Measurements from ENCODE around the gene GALNT18. TPM values are rescaled to one million over a fixed set of nuclear protein-coding genes. Genes with fewer than 3 reads are reported as not detected.
A peak's percentile ranks its signal among the peaks of the same experiment; 100 is the strongest.

The GALNT18 gene
- total RNA-seq, 1 donor from 2014 or later, result 22.9 TPM

- DNase-seq (ENCODE audit: missing footprints), result no peak
- no peak for ATAC-seq
- intact Hi-C loops (cut with DNase I), result no loop called here
These were observed 47.2 kb downstream of the GALNT18 start for GRCh38 chr11:11574373-11575287.

- intact Hi-C loops (cut with DNase I), result no loop called here
- ATAC-seq (no peak), DNase-seq (ENCODE audit: missing footprints) (no peak)
These were observed 49.4 kb downstream of the GALNT18 start for GRCh38 chr11:11572386-11572785.

- no peak for ATAC-seq
- no peak for DNase-seq (ENCODE audit: missing footprints)
- intact Hi-C loops (cut with DNase I), result no loop called here
These were observed 49.9 kb downstream of the GALNT18 start for GRCh38 chr11:11571893-11572292.

GRCh38 chr11:11570823-11571222, 51.0 kb downstream of the GALNT18 start:
- no peak for ATAC-seq
- no peak for DNase-seq (ENCODE audit: missing footprints)
- intact Hi-C loops (cut with DNase I), result no loop called here

GRCh38 chr11:11569936-11570491, 51.8 kb downstream of the GALNT18 start:
- intact Hi-C loops (cut with DNase I), result no loop called here
- ATAC-seq, result peak; percentile 85

GRCh38 chr11:11568651-11569229, 53.1 kb downstream of the GALNT18 start:
- intact Hi-C loops (cut with DNase I), result no loop called here
- DNase-seq (ENCODE audit: missing footprints) (no peak), ATAC-seq (no peak)

More at GRCh38 chr11:11569936-11570491, 51.8 kb downstream of the GALNT18 start:
- DNase-seq (ENCODE audit: missing footprints), result peak; percentile 68

GRCh38 chr11:11567936-11568650, 53.7 kb downstream of the GALNT18 start:
- DNase-seq (ENCODE audit: missing footprints), result no peak
- no peak for ATAC-seq

GRCh38 chr11:11565636-11566035, 56.2 kb downstream of the GALNT18 start:
- intact Hi-C loops (cut with DNase I), result no loop called here
- no peak for ATAC-seq
- DNase-seq (ENCODE audit: missing footprints), result no peak

More at GRCh38 chr11:11567936-11568650, 53.7 kb downstream of the GALNT18 start:
- intact Hi-C loops (cut with DNase I), result no loop called here

- intact Hi-C loops (cut with DNase I), result no loop called here
- DNase-seq (ENCODE audit: missing footprints) (no peak), ATAC-seq (no peak)
These were observed 58.4 kb downstream of the GALNT18 start for GRCh38 chr11:11563200-11563975.

GRCh38 chr11:11561991-11562390, 59.8 kb downstream of the GALNT18 start:
- no peak for ATAC-seq

GRCh38 chr11:11558826-11559225, 63.0 kb downstream of the GALNT18 start:
- DNase-seq (ENCODE audit: missing footprints) (no peak), ATAC-seq (no peak)
- intact Hi-C loops (cut with DNase I), result no loop called here

More at GRCh38 chr11:11561991-11562390, 59.8 kb downstream of the GALNT18 start:
- DNase-seq (ENCODE audit: missing footprints), result no peak
- intact Hi-C loops (cut with DNase I), result no loop called here

GRCh38 chr11:11558396-11558795, 63.4 kb downstream of the GALNT18 start:
- intact Hi-C loops (cut with DNase I), result no loop called here
- ATAC-seq, result no peak
- DNase-seq (ENCODE audit: missing footprints), result no peak

GRCh38 chr11:11555208-11555607, 66.6 kb downstream of the GALNT18 start:
- intact Hi-C loops (cut with DNase I), result no loop called here
- no peak for DNase-seq (ENCODE audit: missing footprints)
- no peak for ATAC-seq

- DNase-seq (ENCODE audit: missing footprints), result no peak
- intact Hi-C loops (cut with DNase I), result no loop called here
- no peak for ATAC-seq
These were observed 68.2 kb downstream of the GALNT18 start for GRCh38 chr11:11553573-11553972.

GRCh38 chr11:11552529-11553087, 69.2 kb downstream of the GALNT18 start:
- intact Hi-C loops (cut with DNase I), result no loop called here
- DNase-seq (ENCODE audit: missing footprints) (no peak), ATAC-seq (no peak)

- ATAC-seq, result no peak
- DNase-seq (ENCODE audit: missing footprints), result no peak
- intact Hi-C loops (cut with DNase I), result no loop called here
These were observed 71.3 kb downstream of the GALNT18 start for GRCh38 chr11:11550534-11550933.

GRCh38 chr11:11545285-11546275, 76.2 kb downstream of the GALNT18 start:
- intact Hi-C loops (cut with DNase I), result no loop called here
- ATAC-seq (no peak), DNase-seq (ENCODE audit: missing footprints) (no peak)

All from Right ventricle myocardium inferior (tissue), 1 donor.